ENCODE data around the gene NMNAT3.

DNA sequence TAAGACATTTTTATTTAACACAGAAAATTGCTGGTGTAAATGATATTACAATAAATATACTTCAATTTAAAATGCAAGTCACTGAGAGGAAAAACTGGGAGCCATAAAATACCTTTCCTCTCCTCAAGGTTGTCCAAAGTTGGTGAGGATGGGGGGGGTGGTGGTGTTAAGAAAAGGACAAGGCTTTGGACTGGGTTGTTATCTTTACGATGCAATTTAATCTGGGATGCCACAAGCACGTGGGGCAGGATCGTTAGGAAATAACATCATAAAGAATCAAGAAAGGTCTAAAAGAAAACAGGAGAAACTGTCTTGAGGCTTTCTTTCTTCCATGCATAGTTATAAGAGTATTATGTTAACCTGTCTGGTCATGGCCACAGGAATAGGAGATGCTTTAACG lies 66.9 kb downstream of the NMNAT3 start:
- TF ChIP-seq FOXM1 (IDR thresholded peaks at IDR 0.05; ENCODE audit: borderline replicate concordance), result no peak
- no peak for TF ChIP-seq SUZ12 (IDR thresholded peaks at IDR 0.05)
- no peak for TF ChIP-seq HDGF (IDR thresholded peaks at IDR 0.05; ENCODE audit: borderline replicate concordance)
- TF ChIP-seq, protein P1, sequence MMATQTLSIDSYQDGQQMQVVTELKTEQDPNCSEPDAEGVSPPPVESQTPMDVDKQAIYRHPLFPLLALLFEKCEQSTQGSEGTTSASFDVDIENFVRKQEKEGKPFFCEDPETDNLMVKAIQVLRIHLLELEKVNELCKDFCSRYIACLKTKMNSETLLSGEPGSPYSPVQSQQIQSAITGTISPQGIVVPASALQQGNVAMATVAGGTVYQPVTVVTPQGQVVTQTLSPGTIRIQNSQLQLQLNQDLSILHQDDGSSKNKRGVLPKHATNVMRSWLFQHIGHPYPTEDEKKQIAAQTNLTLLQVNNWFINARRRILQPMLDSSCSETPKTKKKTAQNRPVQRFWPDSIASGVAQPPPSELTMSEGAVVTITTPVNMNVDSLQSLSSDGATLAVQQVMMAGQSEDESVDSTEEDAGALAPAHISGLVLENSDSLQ (IDR thresholded peaks at IDR 0.05), result no peak

Measured in HEK293T (cell line).